Neutrophil (primary cell): ENCODE results near the gene ILDR2.

Source experiments
- H3K27ac ChIP-seq: fragments of 200-600 bp; sonication (generic); 2 replicates; pipeline ENCODE4 v1.5.1; 2016; ENCODE audit warnings: mild to moderate bottlenecking, moderate library complexity
- H3K27me3 ChIP-seq: fragments of 200-600 bp; sonication (generic); 2 replicates; pipeline ENCODE4 v1.6.0; 2016; ENCODE audit warnings: mild to moderate bottlenecking
- H3K36me3 ChIP-seq: fragments of 200-600 bp; sonication (generic); 2 replicates; pipeline ENCODE4 v1.5.1; 2017
- H3K4me1 ChIP-seq, 2 experiments: fragments of 200-600 bp in 1 of 2; sonication (generic) in 1 of 2; 1 replicate in 1 of 2; 2 replicates in 1 of 2; pipeline versions ENCODE4 v1.5.1 to v1.6.1; 2013 to 2016; ENCODE audit warnings: low read depth in 1 of 2, low read length in 1 of 2, mild to moderate bottlenecking in 1 of 2, moderate library complexity in 1 of 2; ENCODE audit not compliant: control insufficient read depth in 1 of 2, insufficient read depth in 1 of 2
- H3K4me3 ChIP-seq, 2 experiments: fragments of 200-600 bp in 1 of 2; sonication (generic) in 1 of 2; 1 replicate in 1 of 2; 2 replicates in 1 of 2; pipeline ENCODE4 v1.5.1; 2013 to 2016; ENCODE audit warnings: low read depth in 1 of 2, low read length in 1 of 2, mild to moderate bottlenecking in 1 of 2, moderate library complexity in 1 of 2
- H3K9me3 ChIP-seq: fragments of 200-600 bp; sonication (generic); 2 replicates; pipeline ENCODE4 v1.5.1; 2016
- CTCF ChIP-seq: fragments of 200-600 bp; sonication (generic); IDR thresholded peaks from 2 replicates; pipeline ENCODE4 v1.5.1; 2016; ENCODE audit warnings: antibody characterized with exemption

ILDR2 gene

GRCh38 chr1:166915042-166915441 is 60.3 kb downstream of the ILDR2 start:
- Histone ChIP-seq H3K27ac (no peak overlapping the region), H3K36me3 (no peaks in the 10 kb centered on the region), H3K9me3 (no peaks in the 10 kb centered on the region), H3K27me3 (peaks cover 59% of the 10 kb centered on the region), H3K4me1 (no peaks in the 10 kb centered on the region), H3K4me3 (no peak overlapping the region)
- TF ChIP-seq CTCF, result no peak

GRCh38 chr1:166914111-166914510 is 61.2 kb downstream of the ILDR2 start:
- TF ChIP-seq CTCF, result no peak
- H3K27me3 ChIP-seq, result peaks cover 49% of the 10 kb centered on the region
- H3K9me3 ChIP-seq, result no peaks in the 10 kb centered on the region
- no peak overlapping the region for H3K27ac ChIP-seq
- no peaks in the 10 kb centered on the region for H3K4me1 ChIP-seq
- H3K36me3 ChIP-seq, result no peaks in the 10 kb centered on the region
- H3K4me3 ChIP-seq, result no peak overlapping the region

- TF ChIP-seq CTCF, result no peak
- Histone ChIP-seq H3K27ac (no peak overlapping the region), H3K36me3 (no peaks in the 10 kb centered on the region), H3K9me3 (no peaks in the 10 kb centered on the region), H3K27me3 (peaks cover 24% of the 10 kb centered on the region), H3K4me3 (no peak overlapping the region), H3K4me1 (no peaks in the 10 kb centered on the region)
Observed at GRCh38 chr1:166911624-166912023, 63.7 kb downstream of the ILDR2 start.

- Histone ChIP-seq H3K27me3 (peaks cover 23% of the 10 kb centered on the region), H3K27ac (no peak overlapping the region), H3K9me3 (no peaks in the 10 kb centered on the region), H3K36me3 (no peaks in the 10 kb centered on the region), H3K4me1 (no peaks in the 10 kb centered on the region), H3K4me3 (no peak overlapping the region)
- peak; percentile 42 for TF ChIP-seq CTCF
Observed at GRCh38 chr1:166910396-166910994, 64.8 kb downstream of the ILDR2 start.

- no peaks in the 10 kb centered on the region for H3K9me3 ChIP-seq
- no peak overlapping the region for H3K27ac ChIP-seq
- H3K4me3 ChIP-seq, result no peak overlapping the region
- peaks cover 11% of the 10 kb centered on the region for H3K27me3 ChIP-seq
- no peaks in the 10 kb centered on the region for H3K36me3 ChIP-seq
- H3K4me1 ChIP-seq, result no peaks in the 10 kb centered on the region
- TF ChIP-seq CTCF, result no peak
Observed at GRCh38 chr1:166908942-166909341, 66.4 kb downstream of the ILDR2 start.
